ENCODE measurements around the gene NOTUM.
"Not testable (repeated sequence)": the region's sequence is repeated elsewhere in the genome, so short reads cannot be mapped to it uniquely, and the experiment has no call there.

The NOTUM gene

DNA sequence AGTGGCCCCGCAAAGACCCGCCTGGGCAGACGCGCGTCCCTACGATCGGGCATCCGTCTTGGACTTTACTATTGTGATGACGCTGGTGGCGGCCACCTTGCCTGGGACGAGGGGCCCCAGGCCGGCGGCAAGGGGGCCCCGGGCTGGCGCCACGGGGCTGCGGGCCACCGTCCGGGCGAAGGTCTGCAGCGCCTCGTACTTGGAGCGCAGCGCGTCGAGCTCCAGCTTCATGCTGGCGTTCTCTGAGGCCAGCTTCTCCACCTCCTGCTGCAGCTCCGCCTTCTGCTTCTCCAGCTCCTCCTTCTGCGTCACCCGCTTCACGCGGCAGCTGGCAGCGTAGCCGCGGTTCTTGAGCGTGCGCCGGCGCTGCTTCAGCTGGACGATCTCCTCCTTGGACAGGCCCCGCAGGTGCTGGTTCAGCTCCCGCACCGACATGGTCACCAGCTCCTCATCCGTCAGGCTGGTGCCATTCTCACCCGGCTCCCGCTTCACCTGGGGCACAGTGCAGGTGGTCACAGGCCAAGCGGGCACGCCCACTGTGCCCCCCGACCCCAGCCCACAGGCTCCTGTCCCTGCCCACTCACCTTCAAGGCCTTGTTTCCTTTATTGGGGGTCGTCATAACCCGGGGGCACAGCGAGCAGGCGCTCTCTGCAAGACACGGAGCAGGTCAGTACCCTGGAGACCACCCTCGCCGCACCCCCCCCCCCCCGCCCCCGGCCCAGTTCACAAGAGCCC is 38.3 kb downstream of the NOTUM start:
- no peak for DNase-seq

DNA sequence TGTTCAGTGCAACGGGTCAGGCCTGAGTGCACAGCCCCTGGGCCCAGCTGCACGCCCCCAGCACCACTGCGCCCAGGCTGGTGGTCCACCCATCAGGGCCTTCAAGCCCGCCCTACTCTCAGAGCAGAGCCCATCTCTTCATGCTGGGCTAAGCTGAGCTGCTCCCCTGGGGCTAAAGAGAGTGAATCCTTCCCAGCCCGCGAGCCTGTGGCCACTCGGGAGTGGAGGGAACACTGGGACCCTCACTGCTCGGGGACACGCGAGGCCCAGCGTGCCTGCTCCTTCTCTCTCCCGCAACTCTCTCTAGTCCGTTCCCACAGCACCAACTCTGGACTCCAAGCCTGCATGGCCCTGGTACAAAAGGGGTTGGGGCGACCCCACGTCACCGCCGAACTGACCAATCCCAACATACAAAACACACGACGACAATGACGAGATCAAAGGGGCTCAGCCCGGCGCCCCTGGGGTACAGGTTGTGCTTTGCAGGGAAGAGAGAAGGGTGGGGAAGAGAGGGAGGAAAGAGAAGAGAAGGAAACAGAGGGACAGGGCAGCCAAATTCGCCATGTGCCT is 38.9 kb downstream of the NOTUM start:
- no peak for DNase-seq

DNA sequence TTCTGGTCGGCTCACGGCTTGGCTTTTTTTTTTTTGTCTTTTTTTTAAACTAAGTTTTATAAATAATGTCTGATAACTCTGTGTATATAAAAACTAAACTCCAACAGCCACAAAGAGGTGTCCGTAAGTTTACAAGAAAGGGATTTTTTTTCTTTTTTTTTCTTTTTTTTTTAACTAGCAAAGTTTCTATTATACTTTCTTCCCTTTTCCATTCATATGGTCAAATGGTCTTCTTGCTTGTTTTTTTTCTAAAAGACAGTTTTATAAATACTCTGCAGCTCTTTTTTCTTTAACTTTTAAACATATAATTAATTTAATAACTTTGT is 39.5 kb downstream of the NOTUM start:
- no peak for DNase-seq

DNA sequence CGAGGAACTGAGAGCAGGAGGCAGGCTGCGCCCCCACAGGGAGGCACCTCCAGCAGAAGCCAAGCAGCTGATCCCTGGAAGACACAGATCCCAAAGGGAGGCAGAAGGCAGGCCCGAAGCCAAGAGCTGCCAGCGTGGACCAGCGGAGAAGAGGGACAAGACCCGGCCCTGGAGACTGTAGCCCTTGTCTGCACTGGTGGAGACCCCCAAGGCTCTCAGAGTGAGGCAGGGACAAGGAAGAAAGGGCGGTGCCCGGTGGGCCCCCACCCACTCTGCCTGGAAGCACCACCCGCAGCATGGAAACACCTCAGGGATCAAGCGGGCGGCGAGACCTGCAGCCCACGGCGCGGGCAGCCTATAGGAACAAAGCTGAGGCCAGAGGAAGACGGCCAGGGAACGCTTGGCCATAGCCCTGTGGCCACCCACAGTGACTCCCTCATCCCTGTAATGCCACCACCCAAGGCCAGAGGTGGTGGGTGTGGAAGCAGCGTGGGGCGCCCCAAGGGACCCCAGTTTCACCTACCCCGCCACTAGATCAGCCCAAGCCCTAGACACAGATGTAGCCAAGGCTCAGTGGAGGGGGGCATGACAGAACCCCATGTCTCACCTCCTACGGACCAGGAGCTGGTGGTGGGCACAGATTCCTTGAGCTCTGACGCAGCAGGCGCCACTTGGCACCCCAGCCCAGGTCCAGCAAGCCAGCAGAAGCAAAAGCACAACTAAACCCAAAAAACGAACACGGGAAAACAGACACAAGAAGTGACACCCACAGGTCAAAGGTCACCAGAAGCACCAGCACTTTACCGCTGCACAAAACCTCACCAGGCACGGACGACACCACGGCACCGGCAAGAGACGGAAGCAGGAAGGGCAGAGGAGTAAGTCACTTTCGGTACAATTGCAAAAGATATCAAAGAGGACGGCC is 40.1 kb downstream of the NOTUM start:
- DNase-seq = no peak

DNA sequence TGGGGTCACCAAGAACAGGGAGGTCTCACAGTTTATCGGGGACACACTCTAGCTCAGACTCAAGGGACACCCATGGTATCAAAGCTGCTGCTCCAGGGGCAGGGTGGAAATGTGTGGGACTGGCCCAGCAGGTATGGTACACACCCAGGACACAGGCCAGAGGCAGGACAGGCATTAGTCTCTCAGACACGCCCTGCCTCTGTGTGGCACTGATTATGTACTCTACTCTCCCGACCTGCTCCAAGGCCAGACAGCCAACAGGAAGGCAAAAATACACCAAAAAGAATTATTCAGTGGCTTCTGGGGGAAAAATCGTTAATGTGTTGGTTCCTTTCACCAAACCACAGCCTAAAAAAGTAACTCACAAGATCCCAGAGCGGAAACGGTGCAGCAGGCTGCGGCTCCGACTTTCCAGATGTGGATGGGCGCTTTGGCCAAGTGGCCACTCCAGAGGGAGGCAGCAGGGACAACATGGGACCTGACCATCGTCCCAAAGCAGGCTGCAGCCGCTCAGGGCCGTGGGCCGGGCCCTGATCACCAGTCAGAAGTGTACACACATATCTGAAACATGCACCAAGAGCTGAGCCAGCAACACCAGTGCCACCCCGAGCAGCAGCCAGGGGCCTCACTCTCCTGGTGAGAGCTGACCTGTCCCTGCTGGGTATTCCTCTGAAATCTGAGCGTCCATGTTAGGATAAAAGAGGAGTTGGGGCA is 42.0 kb downstream of the NOTUM start:
- DNase-seq = no peak

DNA sequence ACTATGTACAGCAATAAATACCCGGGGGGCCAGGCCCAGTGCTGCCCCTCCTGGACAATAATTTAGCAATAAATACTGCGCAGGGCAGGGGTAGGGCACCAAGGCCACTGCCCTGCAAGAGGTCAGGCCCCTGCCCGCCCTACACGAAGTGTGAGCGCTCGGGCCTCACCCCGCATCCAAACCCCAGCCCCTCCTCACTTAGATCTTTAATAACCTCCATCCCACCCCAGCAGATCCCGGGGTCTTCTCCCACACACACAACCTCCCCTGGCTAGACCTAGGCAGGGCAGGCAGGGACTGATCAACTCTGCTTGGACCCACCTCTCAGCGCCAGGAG is 42.7 kb downstream of the NOTUM start:
- not testable (repeated sequence) for DNase-seq

DNA sequence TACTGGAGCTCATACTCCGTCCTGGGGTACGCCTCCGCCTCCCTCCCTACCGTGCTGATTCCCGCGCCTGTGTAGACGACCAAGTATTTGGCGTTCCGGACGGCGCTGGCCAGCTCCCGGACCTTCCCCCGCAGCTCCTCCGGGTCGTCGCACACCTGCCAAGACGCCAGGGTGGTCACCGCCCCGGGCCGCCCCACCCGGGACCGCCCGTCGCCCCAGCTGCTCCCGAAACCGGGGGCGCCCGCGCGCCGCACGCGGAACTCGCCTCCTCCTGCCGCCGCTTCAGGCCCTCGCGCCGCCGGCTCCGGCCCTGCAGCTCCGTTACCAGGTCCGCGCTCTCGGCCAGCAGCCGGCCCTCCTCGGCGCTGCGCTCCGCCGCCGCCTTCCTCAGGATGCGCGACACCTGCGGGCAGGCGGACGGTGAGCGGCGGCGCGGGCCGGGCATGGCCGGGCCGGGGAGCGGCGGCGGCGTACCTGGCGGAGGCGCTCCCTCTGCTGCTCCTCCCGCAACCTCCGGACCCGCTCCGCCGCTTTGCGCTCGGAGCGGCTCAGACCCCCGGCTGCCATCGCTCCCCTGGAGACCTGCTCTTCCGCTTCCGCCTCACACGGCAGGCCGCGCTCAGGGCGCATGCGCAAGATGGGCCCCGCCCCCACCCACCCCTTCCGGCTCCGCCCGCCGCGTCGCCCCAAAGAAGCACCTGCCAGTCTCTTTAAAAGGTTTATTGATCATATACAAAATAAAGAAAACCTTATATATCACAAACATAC is 43.2 kb downstream of the NOTUM start, which contains the start of gene SIRT7:
TSS of gene SIRT7 (minus strand) at position 612 of the 768 bp plus-strand sequence. CDS start at position 567, 45 bp downstream.
- DNase-seq = peak; percentile 64

DNA sequence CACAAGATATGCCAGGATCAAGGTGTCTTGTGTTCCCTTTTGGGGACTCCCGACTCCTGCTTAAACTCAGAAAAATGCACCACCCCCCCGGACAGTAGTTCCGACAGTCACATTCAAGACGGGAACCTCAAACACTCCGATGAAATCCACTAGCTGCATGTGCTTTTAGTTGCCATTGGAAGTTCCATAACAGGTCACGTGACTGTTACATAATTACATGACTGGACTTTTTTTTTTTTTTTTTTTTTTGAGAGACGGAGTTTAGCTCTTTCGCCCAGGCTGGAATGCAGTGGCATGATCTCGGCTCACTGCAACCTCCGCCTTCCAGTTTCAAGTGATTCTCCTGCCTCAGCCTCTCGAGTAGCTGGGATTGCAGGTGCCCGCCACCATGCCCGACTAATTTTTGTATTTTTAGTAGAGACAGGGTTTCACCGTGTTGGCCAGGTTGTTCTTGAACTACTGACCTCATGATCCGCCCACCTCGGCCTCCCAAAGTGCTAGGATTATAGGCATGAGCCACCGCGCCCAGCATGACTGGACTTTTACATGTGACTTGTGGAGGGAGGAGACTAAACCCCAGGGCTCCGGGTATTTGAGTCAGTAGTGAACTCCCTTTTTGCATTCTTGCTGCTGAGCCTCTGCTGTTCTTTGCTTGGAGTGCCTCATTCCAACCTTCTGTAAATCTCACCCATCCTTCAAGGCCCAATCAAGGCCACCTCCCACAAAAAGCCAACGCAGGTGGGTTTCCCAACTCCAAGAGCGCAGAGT is 44.6 kb downstream of the NOTUM start:
- DNase-seq = no peak

DNA sequence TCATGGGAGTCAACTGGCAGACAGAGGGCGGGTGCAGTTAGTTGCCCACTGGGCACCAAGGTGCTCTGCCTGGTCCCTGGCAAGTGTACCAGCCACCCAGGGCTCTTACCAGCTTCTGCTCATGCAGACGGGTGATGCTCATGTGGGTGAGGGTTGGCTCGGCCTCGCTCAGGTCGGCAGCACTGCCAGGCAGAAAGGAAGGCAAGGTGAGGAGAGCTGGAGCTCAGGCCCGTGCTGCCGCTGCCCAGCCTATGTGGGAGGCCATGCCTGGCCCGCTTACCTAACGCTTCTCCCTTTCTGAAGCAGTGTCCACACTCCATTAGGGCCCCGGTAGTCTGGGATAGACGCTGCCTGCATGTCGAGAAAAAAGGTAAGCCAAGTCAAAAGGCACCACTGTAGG is 45.7 kb downstream of the NOTUM start:
- no peak for DNase-seq

DNA sequence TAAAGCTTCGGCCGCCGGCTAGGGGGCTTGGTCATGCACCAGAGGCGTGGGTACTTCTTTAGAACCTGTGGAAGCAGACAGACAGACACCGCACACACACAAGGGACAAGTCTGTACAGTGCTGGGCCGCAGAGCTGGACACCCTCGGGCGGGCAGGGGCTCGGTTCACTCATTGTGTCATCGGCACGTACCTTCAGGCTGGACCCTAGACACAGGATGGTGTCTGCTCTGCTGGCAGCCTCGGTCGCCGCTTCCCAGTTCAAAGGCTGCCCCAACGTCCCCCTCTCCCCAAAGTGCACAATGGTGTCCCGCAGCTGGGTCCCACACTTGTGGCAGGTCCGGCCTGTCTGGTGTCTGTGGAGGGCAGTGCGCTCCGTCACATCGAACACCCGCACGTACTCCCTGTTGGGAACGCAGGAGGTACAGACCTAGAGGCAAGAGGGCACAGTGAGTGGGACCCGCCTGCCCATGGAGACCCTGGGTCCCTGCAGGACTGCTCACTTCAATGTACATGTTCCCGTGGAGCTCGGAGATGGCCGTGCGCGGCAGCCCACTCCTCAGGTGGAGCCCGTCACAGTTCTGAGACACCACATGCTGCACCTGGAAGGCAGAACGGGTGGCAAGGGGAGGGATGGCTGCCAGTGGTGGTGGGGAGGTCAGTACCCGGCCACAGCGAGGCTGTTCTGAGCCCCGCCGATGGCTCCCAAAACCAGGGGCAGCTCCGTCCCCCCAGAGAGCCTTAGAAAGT is 46.7 kb downstream of the NOTUM start:
- no peak for DNase-seq

DNA sequence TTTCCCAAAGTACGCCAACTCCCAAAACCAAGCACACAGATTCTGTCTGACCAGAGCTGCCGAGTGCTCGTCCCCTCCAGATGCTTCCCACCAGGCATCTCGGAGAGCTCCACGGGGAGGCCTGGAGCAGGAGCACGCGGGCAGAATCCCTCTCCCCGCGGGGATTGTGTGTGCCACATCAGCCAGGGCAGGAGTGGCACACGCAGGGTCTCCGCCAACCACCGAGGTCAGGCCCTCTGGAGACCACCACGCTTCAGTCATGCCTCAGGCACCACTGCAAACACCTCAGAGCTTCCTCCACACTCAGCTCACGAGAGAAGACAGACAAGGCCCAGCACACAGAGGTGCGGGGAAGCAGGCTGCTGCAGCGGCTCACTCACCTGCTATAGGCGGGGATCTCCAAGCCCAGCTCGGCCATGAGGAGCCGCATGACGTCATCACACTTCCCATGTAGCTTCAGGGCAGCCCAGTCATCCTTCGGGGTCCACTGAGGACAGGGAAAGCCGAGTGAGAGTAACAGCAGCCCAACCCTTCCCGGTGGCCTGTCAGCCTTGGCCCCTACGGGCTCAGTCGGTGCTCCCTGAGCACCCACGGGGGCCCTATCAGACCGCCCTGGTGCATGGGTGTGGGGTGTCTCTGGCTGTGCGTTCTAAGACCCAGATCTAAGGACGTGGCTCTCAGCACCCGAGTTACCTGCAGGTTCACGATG is 47.4 kb downstream of the NOTUM start:
- DNase-seq = no peak

DNA sequence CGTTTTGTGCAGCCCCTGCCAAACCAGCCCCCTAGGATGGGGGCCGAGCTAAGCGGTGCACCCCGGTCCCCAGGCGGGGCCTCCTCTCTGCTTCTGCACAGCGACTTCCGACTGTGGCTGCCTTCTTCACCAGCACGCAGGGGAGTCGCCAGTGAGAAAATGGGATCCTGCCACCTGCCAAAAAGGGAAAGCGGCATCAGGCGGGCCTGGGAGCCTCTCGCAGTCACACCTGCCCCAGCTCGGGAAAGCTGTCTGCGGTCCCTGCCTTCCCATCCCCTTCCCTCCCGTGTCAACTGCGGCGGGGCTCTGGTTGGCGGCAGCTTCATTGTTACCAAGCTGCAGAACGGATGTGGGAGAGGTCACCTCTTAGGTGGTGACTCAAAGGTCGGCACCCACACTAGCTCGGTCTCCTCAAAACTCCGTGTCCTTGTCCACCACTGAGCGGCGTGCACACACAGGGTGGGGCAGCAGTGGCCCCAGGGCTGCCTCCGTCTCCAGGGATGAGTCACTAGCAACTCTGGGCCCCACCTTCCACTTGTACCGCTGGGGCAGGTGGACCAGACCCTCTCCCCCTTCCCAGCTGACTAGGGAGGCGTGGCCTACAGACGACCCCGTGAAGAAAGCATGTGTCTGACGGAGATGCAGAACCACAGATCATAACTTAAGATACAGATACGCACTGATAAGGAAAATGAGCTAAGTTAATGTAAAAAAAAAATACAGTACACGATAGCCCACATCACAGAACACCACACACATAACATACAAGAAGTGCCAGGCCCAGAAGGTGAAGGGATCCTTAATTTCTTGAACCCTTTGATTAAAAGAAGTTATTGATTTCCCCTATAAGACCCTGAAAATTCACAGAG is 48.3 kb downstream of the NOTUM start:
- no peak for DNase-seq

DNA sequence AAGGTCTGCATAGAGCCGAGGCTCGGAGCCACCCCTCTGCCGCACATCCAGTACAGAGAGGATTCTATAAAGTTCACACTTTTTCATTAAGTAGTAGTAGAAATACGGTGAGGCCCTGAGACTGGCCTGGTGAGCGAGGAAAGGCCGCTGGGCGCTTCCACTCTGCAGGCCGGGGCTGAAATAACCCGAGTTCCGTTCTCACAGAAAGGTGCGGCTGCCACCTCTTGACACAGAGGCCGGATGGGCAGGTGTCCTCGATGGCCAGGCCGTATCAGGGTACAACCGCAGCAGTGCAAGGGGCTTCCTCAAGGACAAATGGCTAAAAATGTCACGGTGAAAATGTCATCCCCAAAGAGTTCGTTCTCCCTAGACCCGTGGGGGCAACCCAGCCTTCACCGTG is 49.0 kb downstream of the NOTUM start:
- DNase-seq = no peak

DNA sequence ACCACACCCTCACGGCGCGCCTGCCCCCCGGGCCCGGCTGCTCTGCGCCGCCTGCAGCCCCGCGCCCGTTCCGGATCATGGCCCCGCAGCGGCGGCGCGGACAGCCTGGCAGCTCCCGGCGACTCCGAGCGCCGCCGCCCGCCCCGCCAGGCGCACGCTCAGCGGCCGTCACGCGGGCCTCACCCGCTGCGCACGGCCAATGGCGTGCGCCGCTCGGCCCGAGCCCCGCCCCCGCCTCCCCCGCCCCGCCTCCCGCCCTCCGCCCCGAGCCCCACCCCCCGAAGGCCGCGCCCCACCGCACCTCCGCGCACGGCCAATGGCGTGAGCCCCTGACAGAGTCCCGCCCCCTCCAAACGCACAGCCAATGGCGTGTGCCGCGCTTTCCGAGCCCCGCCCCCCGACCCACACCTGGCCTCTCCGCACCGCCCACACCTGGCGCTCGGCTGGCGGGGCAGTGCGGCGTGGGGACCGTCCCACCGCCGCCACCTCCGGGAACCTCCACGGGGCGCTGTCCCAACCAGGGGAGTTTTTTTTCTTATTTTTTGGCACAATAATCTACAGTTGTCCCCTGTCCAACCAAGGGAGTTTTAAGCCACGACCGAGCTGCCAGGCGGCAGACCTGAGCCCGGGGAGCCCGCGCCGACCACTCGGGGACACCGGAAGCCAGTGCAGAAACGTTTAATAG is 49.6 kb downstream of the NOTUM start, which contains the start of gene PCYT2:
TSS of gene PCYT2 (minus strand) at position 123 of the 685 bp plus-strand sequence. CDS start at position 79, 44 bp downstream.
- DNase-seq = peak; percentile 90

DNA sequence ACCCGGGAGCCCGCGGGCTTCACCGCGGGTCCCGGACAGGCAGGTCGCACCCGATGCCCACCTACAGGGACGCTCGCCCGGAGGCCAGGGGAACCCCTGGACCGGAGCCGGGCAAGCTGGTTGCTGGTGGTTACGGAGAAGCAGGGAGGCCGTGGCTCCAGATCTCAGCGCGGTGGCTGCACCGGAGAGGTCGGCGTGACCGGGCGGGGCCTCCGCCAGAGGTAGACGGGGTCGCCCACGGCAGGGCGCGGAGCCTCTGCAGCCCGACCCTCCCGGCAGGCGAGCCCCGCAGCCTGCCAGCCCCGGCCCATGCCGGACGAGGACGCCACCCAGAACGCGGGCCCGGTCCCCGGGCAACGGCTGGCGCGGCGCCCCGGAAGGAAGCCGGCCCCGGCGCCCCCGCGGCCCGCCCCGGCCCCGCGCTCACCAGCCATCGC is 50.1 kb downstream of the NOTUM start:
- no peak for DNase-seq

DNA sequence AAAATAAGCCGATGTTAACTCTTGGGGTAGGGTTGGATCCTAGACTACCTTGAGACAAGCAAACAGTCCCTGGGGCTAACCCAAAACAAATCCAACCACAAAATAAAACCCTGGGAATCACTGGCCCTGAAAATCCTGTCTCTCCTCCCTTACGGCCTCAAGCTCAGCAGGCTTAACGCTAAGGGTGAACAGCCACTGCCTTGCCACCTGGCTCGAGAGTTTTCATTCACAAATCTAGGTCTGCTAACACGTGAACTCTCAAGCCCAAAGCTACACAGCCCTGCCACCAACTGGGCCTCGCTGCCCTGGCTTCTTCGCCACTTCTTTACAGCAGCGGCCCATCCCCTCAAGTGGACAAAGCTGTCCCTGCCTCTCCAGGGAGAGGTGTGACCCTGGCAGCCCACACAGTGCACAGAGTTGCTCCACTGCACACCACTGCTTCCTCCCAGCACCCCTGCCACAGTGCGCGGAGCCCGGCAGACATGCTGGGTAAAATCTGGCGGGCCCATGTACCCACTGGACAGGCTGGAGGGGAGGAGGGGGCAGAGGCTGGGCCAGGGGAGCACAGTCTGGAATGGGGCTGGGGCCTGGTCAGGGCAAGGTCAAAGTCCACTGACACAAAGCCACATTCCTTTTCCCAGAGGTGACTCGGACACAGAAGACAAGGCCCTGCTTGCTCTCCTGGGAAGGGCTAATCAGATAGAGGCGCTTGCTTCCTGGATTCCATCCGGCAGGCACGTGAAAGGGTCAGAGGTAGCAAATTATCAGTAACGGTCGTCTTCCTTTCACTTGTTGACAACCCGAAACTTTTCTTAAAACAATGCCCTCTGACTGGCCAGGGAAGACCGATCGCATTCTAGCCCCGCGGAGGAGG is 50.8 kb downstream of the NOTUM start:
- no peak for DNase-seq

DNA sequence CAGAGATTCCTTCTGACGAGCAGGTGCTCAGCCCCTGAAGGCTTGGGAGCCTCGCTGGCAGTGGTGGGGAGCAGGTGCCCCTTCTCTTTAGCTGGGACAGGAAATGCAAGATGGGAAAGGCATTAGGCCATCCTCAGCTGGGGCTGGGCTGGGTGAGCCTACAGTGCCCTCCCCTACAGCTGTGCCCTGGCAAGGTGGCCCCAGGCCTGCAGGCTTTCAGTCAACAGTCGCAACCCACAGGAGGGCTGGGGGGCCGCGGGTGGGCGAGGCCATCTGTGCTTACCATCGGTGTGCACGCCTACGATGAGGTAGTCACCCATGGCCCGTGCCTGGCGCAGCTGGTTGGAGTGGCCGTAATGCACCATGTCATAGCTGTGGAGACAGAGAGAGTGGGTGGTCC is 51.8 kb downstream of the NOTUM start:
- DNase-seq = no peak

Data from NCI-H2227 treated with DMSO at 0.1 percent for 48 hours (cell line).